Endothelial cell (in vitro differentiated cells): ENCODE data around the gene CD226. TPM values are rescaled to one million over a fixed set of nuclear protein-coding genes. Genes with fewer than 3 reads are reported as not detected.

ENCODE experiments used
- DNase-seq: peaks from one replicate; pipeline ENCODE4 v3.0.0; 2021; ENCODE audit warnings: low spot score
- H3K27ac Mint-ChIP-seq: one replicate; pipeline ENCODE4 v1.8.0; 2021; ENCODE audit warnings: mixed read lengths, inconsistent platforms; ENCODE audit not compliant: unreplicated experiment
- H3K27me3 Mint-ChIP-seq: one replicate; pipeline ENCODE4 v1.8.0; 2021; ENCODE audit warnings: mild to moderate bottlenecking, moderate library complexity, mixed read lengths, inconsistent platforms; ENCODE audit not compliant: unreplicated experiment
- H3K36me3 Mint-ChIP-seq: one replicate; pipeline ENCODE4 v1.8.0; 2021; ENCODE audit warnings: mild to moderate bottlenecking, low read depth, mixed read lengths, inconsistent platforms; ENCODE audit not compliant: unreplicated experiment
- H3K4me1 Mint-ChIP-seq: one replicate; pipeline ENCODE4 v1.8.0; 2021; ENCODE audit warnings: mild to moderate bottlenecking, mixed read lengths, inconsistent platforms; ENCODE audit not compliant: unreplicated experiment
- H3K4me3 Mint-ChIP-seq: one replicate; pipeline ENCODE4 v1.8.0; 2021; ENCODE audit warnings: mild to moderate bottlenecking, mixed read lengths, inconsistent platforms; ENCODE audit not compliant: unreplicated experiment
- H3K9me3 Mint-ChIP-seq: one replicate; pipeline ENCODE4 v1.8.0; 2021; ENCODE audit warnings: mixed read lengths, inconsistent platforms; ENCODE audit not compliant: unreplicated experiment
- total RNA-seq: library from RNA; stranded (reverse); fragmentation: NEBNext Ultra II Directional; extraction: Animal tissue kit (Norgen Biotek cat#: 25700); gene quantifications from one replicate; pipeline ENCODE4 v1.2.1, GENCODE V29; 2021; ENCODE audit not compliant: unreplicated experiment
- TF ChIP-seq, protein P1 (sequence below): fragments of 200-600 bp; sonication (generic); IDR thresholded peaks from one replicate; pipeline ENCODE4 v1.5.0; 2021; ENCODE audit warnings: antibody characterized with exemption; ENCODE audit not compliant: unreplicated experiment

Gene CD226
- total RNA-seq, 1 donor from 2014 or later = 0.80 TPM

DNA sequence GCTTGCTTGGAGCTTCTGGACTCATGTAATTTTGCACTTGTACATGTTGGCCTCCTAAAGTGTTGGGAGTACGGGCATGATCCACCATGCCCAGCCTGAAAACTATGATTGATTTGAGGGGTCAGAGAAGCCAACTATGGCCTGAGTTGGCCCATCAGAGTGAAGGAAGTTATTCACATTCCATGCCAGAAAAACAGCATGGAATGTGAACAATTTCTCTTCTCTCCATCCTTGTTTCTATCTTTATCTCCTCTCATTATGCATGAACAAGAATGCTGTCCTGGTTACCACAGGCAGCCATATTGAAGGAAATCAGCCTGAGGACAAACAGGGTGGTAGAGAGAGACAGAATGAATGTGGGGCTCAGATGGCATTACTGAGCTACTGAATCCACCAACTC lies 3.5 kb upstream of the CD226 start:
- peaks cover 13% of the 10 kb centered on the region for H3K4me1 Mint-ChIP-seq
- no peak for DNase-seq
- no peaks in the 10 kb centered on the region for H3K9me3 Mint-ChIP-seq
- H3K36me3 Mint-ChIP-seq = no peaks in the 10 kb centered on the region
- H3K4me3 Mint-ChIP-seq = no peak overlapping the region
- TF ChIP-seq, protein P1, sequence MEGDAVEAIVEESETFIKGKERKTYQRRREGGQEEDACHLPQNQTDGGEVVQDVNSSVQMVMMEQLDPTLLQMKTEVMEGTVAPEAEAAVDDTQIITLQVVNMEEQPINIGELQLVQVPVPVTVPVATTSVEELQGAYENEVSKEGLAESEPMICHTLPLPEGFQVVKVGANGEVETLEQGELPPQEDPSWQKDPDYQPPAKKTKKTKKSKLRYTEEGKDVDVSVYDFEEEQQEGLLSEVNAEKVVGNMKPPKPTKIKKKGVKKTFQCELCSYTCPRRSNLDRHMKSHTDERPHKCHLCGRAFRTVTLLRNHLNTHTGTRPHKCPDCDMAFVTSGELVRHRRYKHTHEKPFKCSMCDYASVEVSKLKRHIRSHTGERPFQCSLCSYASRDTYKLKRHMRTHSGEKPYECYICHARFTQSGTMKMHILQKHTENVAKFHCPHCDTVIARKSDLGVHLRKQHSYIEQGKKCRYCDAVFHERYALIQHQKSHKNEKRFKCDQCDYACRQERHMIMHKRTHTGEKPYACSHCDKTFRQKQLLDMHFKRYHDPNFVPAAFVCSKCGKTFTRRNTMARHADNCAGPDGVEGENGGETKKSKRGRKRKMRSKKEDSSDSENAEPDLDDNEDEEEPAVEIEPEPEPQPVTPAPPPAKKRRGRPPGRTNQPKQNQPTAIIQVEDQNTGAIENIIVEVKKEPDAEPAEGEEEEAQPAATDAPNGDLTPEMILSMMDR = no peak
- H3K27me3 Mint-ChIP-seq = no peaks in the 10 kb centered on the region
- no peak overlapping the region for H3K27ac Mint-ChIP-seq

DNA sequence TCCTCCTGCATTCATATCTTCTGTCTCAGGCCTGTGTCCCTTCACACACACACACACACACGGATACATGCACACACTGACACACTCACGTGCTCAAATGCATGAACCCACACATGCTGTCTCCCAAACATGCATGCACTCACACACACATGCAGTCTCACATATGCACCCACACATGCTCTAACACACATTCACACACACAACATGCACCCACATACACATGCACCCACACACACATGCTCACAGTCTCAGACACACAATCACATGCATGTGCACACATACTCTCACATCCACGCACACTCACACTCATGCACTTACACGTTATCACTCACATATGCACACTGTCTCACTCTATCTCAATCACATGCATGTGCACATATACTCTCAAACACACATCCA lies 1.9 kb upstream of the CD226 start:
- no peak overlapping the region for H3K27ac Mint-ChIP-seq
- TF ChIP-seq, protein P1 = no peak
- DNase-seq = no peak
- peaks cover 13% of the 10 kb centered on the region for H3K4me1 Mint-ChIP-seq
- no peaks in the 10 kb centered on the region for H3K36me3 Mint-ChIP-seq
- H3K9me3 Mint-ChIP-seq = no peaks in the 10 kb centered on the region
- no peaks in the 10 kb centered on the region for H3K27me3 Mint-ChIP-seq
- no peak overlapping the region for H3K4me3 Mint-ChIP-seq

DNA sequence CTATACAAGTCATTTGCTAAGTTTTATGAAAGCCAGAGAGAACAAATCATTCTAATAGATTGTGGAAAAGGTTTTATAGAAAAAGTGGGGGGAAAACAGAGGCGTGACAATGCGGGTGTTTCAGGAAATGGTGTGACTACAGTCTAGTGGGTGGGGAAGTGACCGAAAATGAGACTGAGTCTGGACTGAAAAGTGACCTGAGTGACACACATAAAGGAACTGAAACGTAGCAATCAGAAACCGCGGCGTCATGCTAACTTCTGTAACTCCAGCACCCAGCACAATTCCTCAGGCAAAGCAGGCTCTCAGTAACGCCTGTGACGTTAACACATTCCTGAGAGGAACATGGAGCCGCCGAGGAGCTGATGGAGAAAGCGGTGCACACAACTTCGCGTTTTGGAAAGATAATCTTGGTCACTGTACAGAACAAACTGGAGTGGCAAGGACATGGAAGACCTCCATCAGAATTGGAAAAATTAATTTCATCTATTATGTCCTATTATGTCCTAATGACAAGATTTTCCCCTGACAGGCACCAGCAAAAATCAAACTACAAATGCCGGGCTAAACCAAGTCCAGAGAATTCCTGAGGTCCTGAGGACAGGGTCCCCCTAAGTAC lies 1.4 kb upstream of the CD226 start:
- H3K36me3 Mint-ChIP-seq = no peaks in the 10 kb centered on the region
- no peak overlapping the region for H3K27ac Mint-ChIP-seq
- peaks cover 13% of the 10 kb centered on the region for H3K4me1 Mint-ChIP-seq
- no peaks in the 10 kb centered on the region for H3K9me3 Mint-ChIP-seq
- TF ChIP-seq, protein P1 = no peak
- no peak for DNase-seq
- H3K4me3 Mint-ChIP-seq = no peak overlapping the region
- no peaks in the 10 kb centered on the region for H3K27me3 Mint-ChIP-seq

DNA sequence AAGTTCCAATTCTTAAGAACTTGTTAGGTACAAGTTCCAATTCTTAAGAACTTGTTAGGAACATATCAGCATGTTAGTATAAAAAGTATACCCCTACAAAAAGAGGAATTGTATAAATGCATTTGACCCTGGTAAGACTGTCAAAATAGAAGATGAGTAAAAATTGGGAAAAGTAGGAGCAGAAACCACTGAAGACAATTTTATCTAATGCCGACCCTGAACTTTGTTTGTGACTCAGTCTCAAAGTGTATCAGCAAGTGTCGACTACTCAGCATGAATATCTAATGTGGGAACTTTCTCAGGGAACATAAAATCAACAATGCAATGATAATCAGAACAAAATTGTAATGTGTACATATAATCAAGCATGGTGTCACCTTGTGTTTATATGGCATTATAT lies 583 bp upstream of the CD226 start:
- H3K4me3 Mint-ChIP-seq = no peak overlapping the region
- H3K4me1 Mint-ChIP-seq = peaks cover 13% of the 10 kb centered on the region
- no peaks in the 10 kb centered on the region for H3K9me3 Mint-ChIP-seq
- H3K36me3 Mint-ChIP-seq = no peaks in the 10 kb centered on the region
- TF ChIP-seq, protein P1 = no peak
- no peak overlapping the region for H3K27ac Mint-ChIP-seq
- DNase-seq = no peak
- H3K27me3 Mint-ChIP-seq = no peaks in the 10 kb centered on the region

DNA sequence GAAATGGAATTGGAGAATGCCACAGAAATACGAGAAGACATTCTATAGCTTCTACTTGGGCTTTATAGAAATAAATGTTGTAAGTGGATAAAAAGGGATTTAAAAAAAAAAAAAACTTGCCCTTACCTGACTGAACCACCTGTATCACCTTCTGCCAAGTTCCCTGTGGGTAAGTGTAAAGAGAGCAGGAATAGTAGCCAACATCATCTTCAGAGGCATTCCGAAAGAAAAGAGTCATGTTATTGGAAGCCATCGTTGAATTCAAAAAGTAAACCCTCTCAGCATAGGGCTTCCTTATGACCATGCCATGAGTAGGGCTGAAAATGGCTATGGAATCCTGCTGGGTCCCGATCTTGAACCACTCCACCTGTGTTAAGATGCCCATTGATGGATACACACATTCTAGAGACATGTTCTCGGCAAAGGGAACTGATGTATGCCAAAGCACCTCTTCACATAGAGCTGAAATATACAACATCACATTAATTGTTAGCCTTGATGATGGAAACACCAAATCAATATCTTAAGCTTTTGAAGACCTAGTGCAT lies 991 bp downstream of the CD226 start:
- TF ChIP-seq, protein P1 = no peak
- Mint-ChIP-seq H3K36me3 (no peaks in the 10 kb centered on the region), H3K4me1 (peaks cover 13% of the 10 kb centered on the region), H3K27ac (no peak overlapping the region), H3K9me3 (no peaks in the 10 kb centered on the region), H3K4me3 (no peak overlapping the region), H3K27me3 (peaks cover 3% of the 10 kb centered on the region)
- DNase-seq = no peak
